ENCODE data around the gene MAML1.

The MAML1 gene

GRCh38 chr5:179817890-179818745, 85.5 kb downstream of the MAML1 start:
- Histone ChIP-seq H3K4me1 (ENCODE audit: control insufficient read depth, insufficient read depth, low read length) (peaks cover 17% of the 10 kb centered on the region), H3K27me3 (ENCODE audit: control insufficient read depth, insufficient read depth, low read length) (no peaks in the 10 kb centered on the region), H3K9ac (ENCODE audit: low read depth, low read length) (peak overlapping the region; percentile 70), H3K36me3 (ENCODE audit: control insufficient read depth, insufficient read depth, low read length) (peaks cover 9% of the 10 kb centered on the region), H3K9me3 (ENCODE audit: control insufficient read depth, insufficient read depth, low read length) (no peaks in the 10 kb centered on the region), H3K4me3 (ENCODE audit: low read depth, low read length) (peak overlapping the region; percentile 61)

- Histone ChIP-seq H3K27me3 (ENCODE audit: control insufficient read depth, insufficient read depth, low read length) (no peaks in the 10 kb centered on the region), H3K4me1 (ENCODE audit: control insufficient read depth, insufficient read depth, low read length) (peaks cover 17% of the 10 kb centered on the region), H3K9me3 (ENCODE audit: control insufficient read depth, insufficient read depth, low read length) (no peaks in the 10 kb centered on the region), H3K4me3 (ENCODE audit: low read depth, low read length) (peak overlapping the region; percentile 61), H3K36me3 (ENCODE audit: control insufficient read depth, insufficient read depth, low read length) (peaks cover 13% of the 10 kb centered on the region), H3K9ac (ENCODE audit: low read depth, low read length) (peak overlapping the region; percentile 70)
Observed at GRCh38 chr5:179818746-179819295, 86.2 kb downstream of the MAML1 start.

GRCh38 chr5:179819296-179820126, 86.9 kb downstream of the MAML1 start:
- Histone ChIP-seq H3K9ac (ENCODE audit: low read depth, low read length) (peak overlapping the region; percentile 47), H3K4me1 (ENCODE audit: control insufficient read depth, insufficient read depth, low read length) (peaks cover 14% of the 10 kb centered on the region), H3K27me3 (ENCODE audit: control insufficient read depth, insufficient read depth, low read length) (no peaks in the 10 kb centered on the region), H3K9me3 (ENCODE audit: control insufficient read depth, insufficient read depth, low read length) (no peaks in the 10 kb centered on the region), H3K4me3 (ENCODE audit: low read depth, low read length) (peak overlapping the region; percentile 45), H3K36me3 (ENCODE audit: control insufficient read depth, insufficient read depth, low read length) (peaks cover 20% of the 10 kb centered on the region)

- peak overlapping the region; percentile 45 for H3K4me3 ChIP-seq (ENCODE audit: low read depth, low read length)
- H3K4me1 ChIP-seq (ENCODE audit: control insufficient read depth, insufficient read depth, low read length), result peaks cover 14% of the 10 kb centered on the region
- H3K27me3 ChIP-seq (ENCODE audit: control insufficient read depth, insufficient read depth, low read length), result no peaks in the 10 kb centered on the region
- H3K9ac ChIP-seq (ENCODE audit: low read depth, low read length), result peak overlapping the region; percentile 47
- H3K36me3 ChIP-seq (ENCODE audit: control insufficient read depth, insufficient read depth, low read length), result peaks cover 26% of the 10 kb centered on the region
- no peaks in the 10 kb centered on the region for H3K9me3 ChIP-seq (ENCODE audit: control insufficient read depth, insufficient read depth, low read length)
Observed at GRCh38 chr5:179820127-179820482, 87.5 kb downstream of the MAML1 start.

GRCh38 chr5:179820483-179821297, 88.1 kb downstream of the MAML1 start, which contains the start of gene SQSTM1:
TSS of gene SQSTM1 (plus strand) at chr5:179820905. CDS start at chr5:179820937, 32 bp downstream.
- peaks cover 14% of the 10 kb centered on the region for H3K4me1 ChIP-seq (ENCODE audit: control insufficient read depth, insufficient read depth, low read length)
- peak within 1 kb of the TSS; percentile 81 for H3K9ac ChIP-seq (ENCODE audit: low read depth, low read length)

GRCh38 chr5:179821298-179822058, 88.9 kb downstream of the MAML1 start:
- Histone ChIP-seq H3K4me3 (ENCODE audit: low read depth, low read length) (peak overlapping the region; percentile 71), H3K9ac (ENCODE audit: low read depth, low read length) (peak overlapping the region; percentile 81), H3K27me3 (ENCODE audit: control insufficient read depth, insufficient read depth, low read length) (no peaks in the 10 kb centered on the region), H3K36me3 (ENCODE audit: control insufficient read depth, insufficient read depth, low read length) (peaks cover 38% of the 10 kb centered on the region), H3K9me3 (ENCODE audit: control insufficient read depth, insufficient read depth, low read length) (no peaks in the 10 kb centered on the region), H3K4me1 (ENCODE audit: control insufficient read depth, insufficient read depth, low read length) (peaks cover 14% of the 10 kb centered on the region)

More at GRCh38 chr5:179820483-179821297, 88.1 kb downstream of the MAML1 start, which contains the start of gene SQSTM1:
- Histone ChIP-seq H3K27me3 (ENCODE audit: control insufficient read depth, insufficient read depth, low read length) (no peaks in the 10 kb centered on the region), H3K4me3 (ENCODE audit: low read depth, low read length) (peak within 1 kb of the TSS; percentile 71), H3K36me3 (ENCODE audit: control insufficient read depth, insufficient read depth, low read length) (peaks cover 32% of the 10 kb centered on the region), H3K9me3 (ENCODE audit: control insufficient read depth, insufficient read depth, low read length) (no peaks in the 10 kb centered on the region)

GRCh38 chr5:179822059-179822432, 89.4 kb downstream of the MAML1 start:
- Histone ChIP-seq H3K4me1 (ENCODE audit: control insufficient read depth, insufficient read depth, low read length) (peaks cover 14% of the 10 kb centered on the region), H3K36me3 (ENCODE audit: control insufficient read depth, insufficient read depth, low read length) (peaks cover 40% of the 10 kb centered on the region), H3K9me3 (ENCODE audit: control insufficient read depth, insufficient read depth, low read length) (no peaks in the 10 kb centered on the region), H3K27me3 (ENCODE audit: control insufficient read depth, insufficient read depth, low read length) (no peaks in the 10 kb centered on the region), H3K9ac (ENCODE audit: low read depth, low read length) (no peak overlapping the region), H3K4me3 (ENCODE audit: low read depth, low read length) (peak overlapping the region; percentile 71)

GRCh38 chr5:179822444-179822990, 89.9 kb downstream of the MAML1 start:
- Histone ChIP-seq H3K4me1 (ENCODE audit: control insufficient read depth, insufficient read depth, low read length) (peaks cover 14% of the 10 kb centered on the region), H3K9ac (ENCODE audit: low read depth, low read length) (peak overlapping the region; percentile 70), H3K4me3 (ENCODE audit: low read depth, low read length) (peak overlapping the region; percentile 71)

GRCh38 chr5:179823937-179824744, 91.5 kb downstream of the MAML1 start:
- Histone ChIP-seq H3K9ac (ENCODE audit: low read depth, low read length) (no peak overlapping the region), H3K36me3 (ENCODE audit: control insufficient read depth, insufficient read depth, low read length) (peaks cover 46% of the 10 kb centered on the region), H3K9me3 (ENCODE audit: control insufficient read depth, insufficient read depth, low read length) (no peaks in the 10 kb centered on the region), H3K27me3 (ENCODE audit: control insufficient read depth, insufficient read depth, low read length) (no peaks in the 10 kb centered on the region), H3K4me1 (ENCODE audit: control insufficient read depth, insufficient read depth, low read length) (peaks cover 20% of the 10 kb centered on the region), H3K4me3 (ENCODE audit: low read depth, low read length) (no peak overlapping the region)

More at GRCh38 chr5:179822444-179822990, 89.9 kb downstream of the MAML1 start:
- H3K36me3 ChIP-seq (ENCODE audit: control insufficient read depth, insufficient read depth, low read length), result peaks cover 41% of the 10 kb centered on the region
- no peaks in the 10 kb centered on the region for H3K27me3 ChIP-seq (ENCODE audit: control insufficient read depth, insufficient read depth, low read length)
- no peaks in the 10 kb centered on the region for H3K9me3 ChIP-seq (ENCODE audit: control insufficient read depth, insufficient read depth, low read length)

- Histone ChIP-seq H3K4me1 (ENCODE audit: control insufficient read depth, insufficient read depth, low read length) (peaks cover 17% of the 10 kb centered on the region), H3K36me3 (ENCODE audit: control insufficient read depth, insufficient read depth, low read length) (peaks cover 46% of the 10 kb centered on the region), H3K9ac (ENCODE audit: low read depth, low read length) (no peak overlapping the region), H3K4me3 (ENCODE audit: low read depth, low read length) (no peak overlapping the region), H3K9me3 (ENCODE audit: control insufficient read depth, insufficient read depth, low read length) (no peaks in the 10 kb centered on the region), H3K27me3 (ENCODE audit: control insufficient read depth, insufficient read depth, low read length) (no peaks in the 10 kb centered on the region)
Observed at GRCh38 chr5:179824745-179825112, 92.1 kb downstream of the MAML1 start.
